Stimulated activated CD8-positive, alpha-beta memory T cell treated with anti-CD3 and anti-CD28 coated beads, Interleukin-2, amount 100 ng/mL, for 48 hours (primary cell): ENCODE results near the gene ANXA3.

ENCODE experiments used
- DNase-seq, 2 donors: peaks; one replicate each; pipeline ENCODE4 v3.0.0-alpha.2; 2020; ENCODE audit warnings: low read depth in 2 of 2

Gene ANXA3

DNA sequence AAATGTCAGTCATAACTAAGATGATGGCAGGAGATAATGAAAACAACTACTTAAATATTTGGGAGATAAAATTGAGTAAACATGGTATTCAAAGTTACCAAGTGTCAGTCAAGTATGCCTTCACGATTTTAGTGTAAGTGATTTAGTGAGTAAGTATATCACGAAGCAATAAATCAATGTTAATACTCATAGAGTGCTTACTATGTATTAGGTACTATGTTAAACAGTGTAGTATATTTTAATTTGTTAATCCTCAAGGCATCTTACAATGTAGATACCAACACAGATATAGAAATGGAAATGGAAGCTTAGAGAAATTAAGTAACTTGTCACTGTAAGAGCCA lies 59.6 kb downstream of the ANXA3 start:
- DNase-seq = no peak

DNA sequence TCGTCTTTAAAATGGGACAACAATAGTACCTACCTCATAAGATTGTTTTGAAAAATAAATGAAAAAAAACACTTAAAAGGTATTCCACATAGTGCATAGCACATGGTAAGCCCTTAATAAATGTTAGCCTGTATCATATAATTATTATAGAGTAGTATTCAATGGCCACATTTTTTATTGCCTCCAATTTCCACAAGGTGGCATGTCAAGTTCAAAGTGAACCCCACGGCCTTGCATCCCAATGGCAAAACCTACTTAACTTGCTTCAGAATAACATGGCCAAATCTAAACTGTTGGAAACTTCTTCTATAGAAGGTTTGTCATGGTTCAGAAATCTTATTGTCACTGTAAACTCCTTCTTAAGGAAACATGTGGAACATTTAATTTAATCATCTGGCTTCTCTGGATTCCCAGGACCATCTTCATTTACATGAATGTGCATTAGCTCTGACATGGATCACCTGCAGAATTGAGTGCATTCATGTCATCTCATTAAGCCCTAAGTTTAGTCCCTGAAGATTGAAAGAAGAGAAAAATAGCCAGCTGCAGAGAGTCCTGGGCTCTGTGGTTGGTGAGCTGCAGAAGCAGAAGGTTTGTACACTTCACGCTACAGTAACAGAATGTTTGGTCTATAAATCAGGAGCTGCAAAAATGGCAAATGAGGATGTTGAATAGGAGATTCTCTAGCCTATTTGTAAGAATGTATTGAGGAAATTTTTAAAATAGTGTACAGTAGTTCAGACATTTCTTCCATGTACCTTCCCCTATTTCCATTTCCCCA lies 61.0 kb downstream of the ANXA3 start:
- no peak for DNase-seq

- no peak for DNase-seq
These were observed 62.2 kb downstream of the ANXA3 start for GRCh38 chr4:78613522-78614321.

DNA sequence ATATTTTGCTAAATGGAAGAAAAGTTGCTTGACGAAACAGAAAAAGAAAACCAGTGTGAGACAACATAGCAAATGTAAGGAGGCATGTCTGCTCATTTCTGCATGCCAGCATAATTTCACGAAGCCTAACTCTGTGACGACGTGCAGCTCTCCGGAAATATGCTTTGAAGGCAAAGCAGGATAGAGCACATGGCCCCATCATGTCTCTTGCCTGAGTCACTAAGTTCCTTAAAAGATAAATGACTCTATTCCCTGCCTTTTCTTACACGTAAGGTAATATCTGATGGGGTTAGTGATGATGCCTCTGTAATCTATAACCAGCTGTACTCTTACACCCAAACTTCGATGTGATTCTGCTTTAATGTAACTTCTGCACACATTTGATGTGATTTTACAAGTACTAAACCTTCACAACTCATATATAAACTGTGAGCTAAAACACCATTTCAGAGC lies 64.5 kb downstream of the ANXA3 start:
- no peak for DNase-seq

DNA sequence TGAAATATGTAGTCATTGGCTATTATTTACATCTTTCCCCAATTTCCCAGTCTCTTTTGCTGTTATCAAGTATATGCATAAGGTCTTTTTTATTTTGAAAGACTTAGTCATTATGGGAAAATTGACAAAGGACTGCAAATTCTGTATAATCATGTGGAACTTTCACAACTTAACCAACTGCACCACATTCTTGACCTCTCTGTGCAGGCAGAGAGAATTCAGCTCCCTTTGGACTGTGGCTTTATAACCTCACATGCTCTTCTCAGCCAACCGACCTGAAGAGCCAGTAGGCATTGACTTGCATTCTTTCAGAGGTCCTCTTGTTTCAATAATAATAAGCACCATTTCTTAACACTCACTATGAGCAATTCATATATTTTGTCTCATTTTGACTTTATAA lies 66.9 kb downstream of the ANXA3 start:
- no peak for DNase-seq

DNA sequence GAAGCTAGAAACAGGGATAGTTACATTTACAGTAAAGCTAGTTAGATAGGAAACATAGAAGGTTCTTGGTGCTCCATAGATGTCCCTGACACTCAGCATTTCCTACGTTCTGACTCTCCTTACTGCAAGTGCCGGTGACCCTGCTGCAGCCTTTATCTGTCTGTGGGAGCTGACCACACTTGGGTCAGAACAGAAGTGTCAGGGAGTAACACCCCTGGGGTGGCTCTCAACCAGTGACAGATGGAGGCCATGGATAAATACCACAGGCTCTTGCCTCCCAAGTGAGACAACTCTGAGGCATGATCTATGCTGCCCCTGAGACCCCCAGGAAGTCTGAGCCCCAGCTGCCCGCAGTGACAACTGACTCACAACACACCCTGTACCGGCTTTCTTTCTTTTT lies 69.8 kb downstream of the ANXA3 start:
- no peak for DNase-seq

DNA sequence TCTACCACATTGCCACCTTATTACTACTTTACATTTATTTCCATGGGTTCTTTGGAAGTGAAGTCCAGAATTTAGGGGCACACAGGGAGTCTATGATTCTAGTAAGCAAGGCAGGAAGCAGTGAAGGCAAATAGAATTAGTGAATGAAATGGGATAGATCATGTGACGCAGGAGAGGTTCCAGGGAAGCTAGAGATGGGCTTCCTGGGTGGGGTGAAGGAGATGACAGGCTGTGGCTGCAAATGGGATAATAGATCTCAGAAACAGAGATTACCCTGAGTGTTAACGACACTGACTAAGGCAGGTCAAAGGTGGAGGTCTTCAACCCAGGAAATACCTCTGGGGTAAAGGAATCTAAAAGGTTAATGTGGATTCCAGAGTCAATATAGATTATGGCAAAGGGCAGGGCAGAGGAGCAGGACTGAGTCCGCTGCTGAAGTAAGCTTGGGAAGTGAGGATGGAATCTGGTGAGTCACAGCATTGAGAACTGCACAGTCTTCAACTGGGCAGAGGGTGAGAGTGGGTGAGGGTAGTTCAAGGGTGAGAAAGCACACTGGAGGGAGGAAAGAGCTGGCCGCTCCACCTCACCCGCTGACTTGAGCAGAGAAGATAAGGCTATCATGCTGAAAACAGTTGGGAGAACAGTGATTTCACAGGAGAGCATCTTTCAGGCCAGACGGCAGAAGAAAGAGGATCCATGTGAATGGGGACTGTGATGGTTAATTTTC lies 70.8 kb downstream of the ANXA3 start:
- no peak for DNase-seq

DNA sequence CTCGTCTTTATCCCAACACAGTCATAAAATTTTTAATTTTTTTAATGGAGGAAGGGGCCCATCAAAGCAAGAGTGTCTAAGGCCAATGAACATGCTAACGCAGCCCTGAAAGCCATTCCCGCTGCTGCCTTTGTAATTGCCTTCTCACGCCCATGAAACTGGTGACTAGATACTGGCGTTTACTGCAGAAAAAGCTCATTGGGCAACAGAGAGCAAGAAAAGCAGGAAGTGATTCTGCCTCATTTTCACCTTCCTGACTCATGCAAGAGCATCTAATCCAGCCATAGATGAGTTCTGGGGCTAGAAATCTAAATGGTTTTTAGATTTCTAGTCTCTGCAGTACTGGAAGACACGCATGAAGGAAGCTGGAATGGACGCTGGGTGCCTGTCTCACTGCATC lies 72.5 kb downstream of the ANXA3 start:
- no peak for DNase-seq

GRCh38 chr4:78625073-78625472 lies 73.5 kb downstream of the ANXA3 start:
- DNase-seq = no peak

DNA sequence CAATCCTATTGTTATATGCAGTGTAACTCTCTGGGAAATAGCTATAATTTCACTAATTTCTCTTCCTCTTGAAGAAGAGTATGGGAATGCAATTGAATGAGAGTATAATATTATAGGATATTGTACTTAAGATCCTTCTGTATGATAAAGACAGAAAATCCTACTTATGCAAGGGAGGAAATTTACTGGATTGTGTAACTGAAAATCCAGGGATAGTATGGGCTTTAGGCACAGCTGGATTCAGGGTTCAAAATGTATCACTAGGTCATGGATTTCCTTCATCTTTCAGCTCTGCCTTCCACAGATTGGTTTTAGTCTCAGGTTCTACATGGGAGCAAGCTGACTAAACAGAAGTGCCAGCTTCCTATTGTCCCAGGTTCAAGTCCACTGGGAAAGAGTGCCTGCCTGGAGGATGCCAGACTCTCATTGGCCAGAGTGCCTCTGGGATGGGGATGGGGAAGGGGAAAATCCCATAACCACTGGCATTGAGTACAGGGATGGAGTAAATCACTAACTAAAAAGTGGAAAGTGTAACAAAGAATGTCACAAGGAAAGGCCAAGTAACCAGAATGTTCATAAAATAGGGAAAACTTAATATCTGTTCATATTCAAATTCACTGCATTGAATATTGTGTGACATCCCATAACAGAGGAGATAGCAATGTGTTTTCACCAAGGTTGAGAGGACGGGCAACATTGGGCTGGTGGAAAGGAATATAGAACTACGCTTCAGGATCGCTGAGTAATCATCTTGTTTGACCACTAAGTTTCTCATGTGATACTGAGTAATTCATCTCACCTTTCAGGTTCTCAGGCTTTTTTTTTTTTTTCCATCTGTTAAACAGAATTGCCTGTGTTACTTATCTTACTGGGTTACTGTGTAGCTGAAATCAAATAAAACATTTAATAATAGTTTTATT lies 75.7 kb downstream of the ANXA3 start:
- no peak for DNase-seq

DNA sequence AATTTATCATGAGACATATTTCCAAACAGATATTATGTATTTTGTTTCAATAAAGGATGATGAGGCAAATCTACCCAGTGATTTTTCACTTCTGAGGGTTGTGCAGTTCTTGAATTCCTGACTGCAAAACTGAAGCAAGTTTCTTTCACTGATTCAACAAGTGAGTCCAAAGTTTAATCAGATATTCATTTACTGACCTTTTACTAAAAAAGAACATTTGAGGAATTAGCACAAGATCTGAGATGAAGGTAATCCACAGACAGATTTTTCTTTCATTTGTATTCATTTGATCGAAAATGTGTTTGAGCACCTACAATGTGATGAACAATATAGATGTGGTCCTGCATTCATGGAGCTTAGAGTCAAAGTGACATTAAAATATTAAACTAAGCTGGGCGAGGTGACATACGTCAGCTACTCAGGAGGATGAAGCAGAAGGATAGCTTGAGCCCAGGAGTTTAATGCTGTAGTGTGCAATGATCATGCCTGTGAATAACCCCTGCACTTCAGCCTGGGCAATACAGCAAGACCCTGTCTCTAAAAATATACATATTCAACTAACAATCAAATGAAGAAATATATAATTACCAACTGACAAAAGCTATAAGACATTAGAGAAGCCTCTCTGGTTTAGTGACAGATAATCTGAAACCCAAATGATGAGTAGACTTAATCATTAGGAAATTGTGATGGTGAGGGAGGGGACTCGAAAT lies 76.6 kb downstream of the ANXA3 start:
- DNase-seq = no peak

- DNase-seq = no peak
These were observed 78.5 kb downstream of the ANXA3 start for GRCh38 chr4:78629991-78630541.

GRCh38 chr4:78630615-78631014 lies 79.0 kb downstream of the ANXA3 start:
- no peak for DNase-seq

- no peak for DNase-seq
These were observed 82.6 kb downstream of the ANXA3 start for GRCh38 chr4:78634011-78634664.

DNA sequence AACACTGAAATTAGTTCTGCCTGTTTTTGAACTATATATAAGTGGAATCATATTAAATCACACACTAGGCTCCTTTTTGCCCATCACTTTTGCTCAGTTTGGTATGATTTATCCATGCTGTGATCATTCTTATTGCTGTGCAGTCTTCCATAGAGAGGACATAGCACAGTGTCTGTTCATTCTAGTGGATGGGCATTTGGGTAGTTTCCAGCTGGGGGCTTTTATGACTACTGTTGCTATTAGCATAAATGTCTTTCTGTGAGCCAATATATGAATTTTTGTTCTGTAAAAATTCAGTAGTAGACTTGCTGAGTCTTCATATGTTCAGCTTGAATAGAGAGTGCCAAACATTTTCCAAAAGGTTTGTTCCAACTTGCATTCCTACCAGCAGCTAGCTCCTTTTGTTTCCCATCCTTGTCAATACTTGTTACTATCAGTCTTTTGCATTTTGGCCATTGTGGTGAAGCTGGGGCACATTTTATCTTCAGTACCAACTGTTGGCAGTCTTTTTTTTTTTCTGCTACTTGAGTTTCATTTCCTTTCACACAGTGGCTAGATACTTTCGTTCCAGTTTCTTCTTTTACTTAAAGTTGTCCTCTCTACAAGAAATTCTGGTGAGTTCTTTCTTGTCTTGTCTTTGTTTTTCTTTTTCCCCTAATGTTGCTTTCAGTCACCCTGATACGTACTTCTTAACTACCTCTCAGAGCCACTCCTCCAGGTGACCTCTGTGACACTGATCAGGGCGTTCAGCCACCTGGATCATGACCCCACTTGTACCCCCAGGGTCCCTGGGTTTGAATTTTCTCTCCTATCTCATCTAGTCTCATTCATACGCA lies 87.0 kb downstream of the ANXA3 start:
- DNase-seq = no peak

- DNase-seq = no peak
These were observed 89.1 kb downstream of the ANXA3 start for GRCh38 chr4:78640714-78641113.

DNA sequence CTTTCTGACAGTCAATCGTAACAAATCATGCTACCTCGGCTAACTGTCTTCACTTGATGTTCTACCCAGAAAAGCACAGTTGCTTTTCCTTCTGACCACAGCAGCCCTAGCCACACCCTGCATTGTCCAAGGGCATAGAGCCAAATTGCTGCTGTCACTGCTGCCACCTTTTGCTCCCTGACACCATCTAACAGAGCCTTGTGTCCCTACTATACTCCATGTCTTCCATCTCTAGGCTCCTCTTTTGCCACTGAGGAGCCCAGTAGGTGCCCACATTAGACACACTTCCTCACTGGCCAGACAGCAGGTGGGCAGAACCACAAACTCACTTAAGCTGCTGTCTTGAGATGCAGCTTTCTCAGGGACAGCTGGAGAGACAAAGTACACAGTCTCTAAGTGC lies 91.4 kb downstream of the ANXA3 start:
- DNase-seq = no peak

GRCh38 chr4:78644063-78644691 lies 92.6 kb downstream of the ANXA3 start:
- no peak for DNase-seq
